GM12891 (cell line): Measurements from ENCODE around the gene ASTN2. TPM values are rescaled to one million over a fixed set of nuclear protein-coding genes. Genes with fewer than 3 reads are reported as not detected.

Experiments used
- DNase-seq: peaks from one replicate; pipeline ENCODE4 v3.0.0; 2011; ENCODE audit warnings: low spot score; ENCODE audit not compliant: insufficient read length
- FAIRE-seq: peaks from 2 replicates; lab custom pipeline; 2011; peaks lifted over from hg19 to GRCh38; lab: Jason Lieb, UNC
- PAX5 ChIP-seq: IDR thresholded peaks from 2 replicates; pipeline ENCODE4 v1.6.1; 2011; ENCODE audit warnings: low read length, moderate library complexity, mild to moderate bottlenecking; ENCODE audit not compliant: insufficient read depth, severe bottlenecking
- POLR2A ChIP-seq: IDR thresholded peaks from 2 replicates; pipeline ENCODE4 v1.6.1; 2011; ENCODE audit warnings: low read depth, low read length, control low read depth
- POLR2AphosphoS5 ChIP-seq: IDR thresholded peaks from 2 replicates; pipeline ENCODE4 v1.6.1; 2011; ENCODE audit warnings: low read depth, low read length, control low read depth
- POU2F2 ChIP-seq: IDR thresholded peaks from 2 replicates; pipeline ENCODE4 v1.6.1; 2011; ENCODE audit warnings: low read depth, mild to moderate bottlenecking, control low read depth, low read length, moderate library complexity
- SPI1 ChIP-seq: IDR thresholded peaks from 2 replicates; pipeline ENCODE4 v1.6.1; 2011; ENCODE audit warnings: low read depth, low read length, control low read depth
- TAF1 ChIP-seq: IDR thresholded peaks from 2 replicates; pipeline ENCODE4 v1.6.1; 2011; ENCODE audit warnings: low read depth, low read length, control low read depth
- polyA plus RNA-seq: library from polyadenylated mRNA; unstranded; fragments of >200 nt; gene quantifications from one replicate; pipeline ENCODE4 v1.2.1, GENCODE V29; 2012; ENCODE audit warnings: low read depth, missing spikeins, inconsistent platforms; ENCODE audit not compliant: missing spikeins

The ASTN2 gene
- polyA plus RNA-seq = 4.7 TPM

GRCh38 chr9:117414906-117415331 is at the start of gene ASTN2:
Gene ASTN2 (minus strand): TSS chr9:117415057. CDS start chr9:117414938, 119 bp downstream.
- DNase-seq (peak; percentile 13), FAIRE-seq (no peak)
- TF ChIP-seq POLR2AphosphoS5 = no peak
- no peak for TF ChIP-seq POLR2A
- no peak for TF ChIP-seq TAF1
- no peak for TF ChIP-seq SPI1
- no peak for TF ChIP-seq POU2F2
- TF ChIP-seq PAX5 = no peak

GRCh38 chr9:117462861-117463260 is 48.0 kb upstream of the ASTN2 start:
- DNase-seq = no peak
- TF ChIP-seq PAX5 (no peak), TAF1 (no peak), POLR2AphosphoS5 (no peak), POLR2A (no peak), POU2F2 (no peak), SPI1 (no peak)
- no peak for FAIRE-seq

GRCh38 chr9:117461386-117461785 is 46.5 kb upstream of the ASTN2 start:
- DNase-seq = no peak
- TF ChIP-seq TAF1 = no peak
- TF ChIP-seq SPI1 = no peak
- TF ChIP-seq POLR2AphosphoS5 = no peak
- no peak for TF ChIP-seq POU2F2
- no peak for TF ChIP-seq PAX5
- no peak for TF ChIP-seq POLR2A
- no peak for FAIRE-seq

- DNase-seq (no peak), FAIRE-seq (no peak)
- TF ChIP-seq POU2F2 = no peak
- TF ChIP-seq POLR2AphosphoS5 = no peak
- no peak for TF ChIP-seq PAX5
- TF ChIP-seq TAF1 = no peak
- no peak for TF ChIP-seq POLR2A
- TF ChIP-seq SPI1 = no peak
Observed at GRCh38 chr9:117460743-117461142, 45.9 kb upstream of the ASTN2 start.

- FAIRE-seq (no peak), DNase-seq (no peak)
- TF ChIP-seq PAX5 = no peak
- no peak for TF ChIP-seq POLR2A
- no peak for TF ChIP-seq POLR2AphosphoS5
- no peak for TF ChIP-seq TAF1
- TF ChIP-seq SPI1 = no peak
- no peak for TF ChIP-seq POU2F2
Observed at GRCh38 chr9:117459913-117460312, 45.1 kb upstream of the ASTN2 start.

- TF ChIP-seq PAX5 (no peak), POU2F2 (no peak), TAF1 (no peak), SPI1 (no peak), POLR2AphosphoS5 (no peak), POLR2A (no peak)
- no peak for DNase-seq
- no peak for FAIRE-seq
Observed at GRCh38 chr9:117458066-117458465, 43.2 kb upstream of the ASTN2 start.

GRCh38 chr9:117454711-117455110 is 39.9 kb upstream of the ASTN2 start:
- FAIRE-seq = no peak
- TF ChIP-seq TAF1 (no peak), POU2F2 (no peak), POLR2AphosphoS5 (no peak), POLR2A (no peak), SPI1 (no peak)
- DNase-seq = no peak

- DNase-seq (no peak), FAIRE-seq (no peak)
- TF ChIP-seq TAF1 (no peak), POLR2A (no peak), SPI1 (no peak), POLR2AphosphoS5 (no peak), POU2F2 (no peak), PAX5 (no peak)
Observed at GRCh38 chr9:117453737-117454136, 38.9 kb upstream of the ASTN2 start.

GRCh38 chr9:117451311-117451710 is 36.5 kb upstream of the ASTN2 start:
- TF ChIP-seq POLR2AphosphoS5 = no peak
- no peak for TF ChIP-seq POU2F2
- no peak for TF ChIP-seq POLR2A
- no peak for TF ChIP-seq SPI1
- TF ChIP-seq PAX5 = no peak
- TF ChIP-seq TAF1 = no peak
- no peak for FAIRE-seq
- no peak for DNase-seq
